ENCODE data around the gene ATP2B3. TPM values are rescaled to one million over a fixed set of nuclear protein-coding genes. Genes with fewer than 3 reads are reported as not detected.
A peak's percentile ranks its signal among the peaks of the same experiment; 100 is the strongest.

The ATP2B3 gene
- total RNA-seq, 2 donors from 2014 or later: not detected

- Mint-ChIP-seq H3K27ac (no peak overlapping the region), H3K4me1 (no peaks in the 10 kb centered on the region), H3K27me3 (no peaks in the 10 kb centered on the region), H3K4me3 (no peak overlapping the region), H3K9me3 (no peaks in the 10 kb centered on the region), H3K36me3 (ENCODE audit: low read depth) (no peaks in the 10 kb centered on the region)
- ATAC-seq (replicated peaks): no peak
These were observed 58.9 kb downstream of the ATP2B3 start for GRCh38 chrX:153576239-153576870.

- no peaks in the 10 kb centered on the region for H3K27me3 Mint-ChIP-seq
- H3K36me3 Mint-ChIP-seq (ENCODE audit: low read depth): no peaks in the 10 kb centered on the region
- H3K4me1 Mint-ChIP-seq: no peaks in the 10 kb centered on the region
- no peak for ATAC-seq (replicated peaks)
- H3K4me3 Mint-ChIP-seq: no peak overlapping the region
- H3K9me3 Mint-ChIP-seq: no peaks in the 10 kb centered on the region
- H3K27ac Mint-ChIP-seq: no peak overlapping the region
These were observed 59.5 kb downstream of the ATP2B3 start for GRCh38 chrX:153576961-153577360.

- Mint-ChIP-seq H3K4me3 (no peak overlapping the region), H3K4me1 (peaks cover 6% of the 10 kb centered on the region), H3K27me3 (no peaks in the 10 kb centered on the region), H3K27ac (no peak overlapping the region), H3K36me3 (ENCODE audit: low read depth) (no peaks in the 10 kb centered on the region), H3K9me3 (no peaks in the 10 kb centered on the region)
- no peak for ATAC-seq (replicated peaks)
These were observed 60.9 kb downstream of the ATP2B3 start for GRCh38 chrX:153578200-153578835.

GRCh38 chrX:153578889-153579288 lies 61.4 kb downstream of the ATP2B3 start:
- no peaks in the 10 kb centered on the region for H3K36me3 Mint-ChIP-seq (ENCODE audit: low read depth)
- no peak overlapping the region for H3K27ac Mint-ChIP-seq

GRCh38 chrX:153580700-153581386 lies 63.4 kb downstream of the ATP2B3 start:
- Mint-ChIP-seq H3K4me3 (no peak overlapping the region), H3K4me1 (peaks cover 13% of the 10 kb centered on the region), H3K27me3 (no peaks in the 10 kb centered on the region), H3K9me3 (no peaks in the 10 kb centered on the region), H3K36me3 (ENCODE audit: low read depth) (peaks cover 8% of the 10 kb centered on the region), H3K27ac (no peak overlapping the region)
- no peak for ATAC-seq (replicated peaks)

More at GRCh38 chrX:153578889-153579288, 61.4 kb downstream of the ATP2B3 start:
- no peaks in the 10 kb centered on the region for H3K27me3 Mint-ChIP-seq
- peaks cover 12% of the 10 kb centered on the region for H3K4me1 Mint-ChIP-seq
- H3K4me3 Mint-ChIP-seq: no peak overlapping the region
- H3K9me3 Mint-ChIP-seq: no peaks in the 10 kb centered on the region
- ATAC-seq (replicated peaks): no peak

- H3K27ac Mint-ChIP-seq: peak overlapping the region; percentile 71
- peaks cover 24% of the 10 kb centered on the region for H3K36me3 Mint-ChIP-seq (ENCODE audit: low read depth)
- no peaks in the 10 kb centered on the region for H3K27me3 Mint-ChIP-seq
These were observed 65.5 kb downstream of the ATP2B3 start for GRCh38 chrX:153582896-153583295.

GRCh38 chrX:153583433-153583832 lies 66.0 kb downstream of the ATP2B3 start:
- Mint-ChIP-seq H3K9me3 (no peaks in the 10 kb centered on the region), H3K36me3 (ENCODE audit: low read depth) (peaks cover 29% of the 10 kb centered on the region), H3K27ac (peak overlapping the region; percentile 71), H3K4me1 (peaks cover 13% of the 10 kb centered on the region), H3K4me3 (peak overlapping the region; percentile 58), H3K27me3 (no peaks in the 10 kb centered on the region)
- ATAC-seq (replicated peaks): no peak

More at GRCh38 chrX:153582896-153583295, 65.5 kb downstream of the ATP2B3 start:
- Mint-ChIP-seq H3K9me3 (no peaks in the 10 kb centered on the region), H3K4me1 (peaks cover 13% of the 10 kb centered on the region), H3K4me3 (peak overlapping the region; percentile 58)
- peak; percentile 100 for ATAC-seq (replicated peaks)

GRCh38 chrX:153585827-153586226 lies 68.4 kb downstream of the ATP2B3 start:
- H3K27me3 Mint-ChIP-seq: no peaks in the 10 kb centered on the region
- H3K36me3 Mint-ChIP-seq (ENCODE audit: low read depth): peaks cover 36% of the 10 kb centered on the region

GRCh38 chrX:153587342-153587741 lies 69.9 kb downstream of the ATP2B3 start:
- no peak overlapping the region for H3K4me3 Mint-ChIP-seq
- peaks cover 13% of the 10 kb centered on the region for H3K4me1 Mint-ChIP-seq
- no peaks in the 10 kb centered on the region for H3K9me3 Mint-ChIP-seq
- ATAC-seq (replicated peaks): no peak
- peaks cover 48% of the 10 kb centered on the region for H3K36me3 Mint-ChIP-seq (ENCODE audit: low read depth)
- no peaks in the 10 kb centered on the region for H3K27me3 Mint-ChIP-seq
- no peak overlapping the region for H3K27ac Mint-ChIP-seq

More at GRCh38 chrX:153585827-153586226, 68.4 kb downstream of the ATP2B3 start:
- peak overlapping the region; percentile 20 for H3K27ac Mint-ChIP-seq
- no peaks in the 10 kb centered on the region for H3K9me3 Mint-ChIP-seq
- no peak overlapping the region for H3K4me3 Mint-ChIP-seq
- H3K4me1 Mint-ChIP-seq: peaks cover 13% of the 10 kb centered on the region
- no peak for ATAC-seq (replicated peaks)

GRCh38 chrX:153588021-153588781 lies 70.8 kb downstream of the ATP2B3 start:
- H3K36me3 Mint-ChIP-seq (ENCODE audit: low read depth): peaks cover 48% of the 10 kb centered on the region
- ATAC-seq (replicated peaks): no peak
- peaks cover 7% of the 10 kb centered on the region for H3K4me1 Mint-ChIP-seq
- H3K27ac Mint-ChIP-seq: no peak overlapping the region
- H3K27me3 Mint-ChIP-seq: no peaks in the 10 kb centered on the region
- no peak overlapping the region for H3K4me3 Mint-ChIP-seq
- no peaks in the 10 kb centered on the region for H3K9me3 Mint-ChIP-seq

- H3K36me3 Mint-ChIP-seq (ENCODE audit: low read depth): peaks cover 54% of the 10 kb centered on the region
- H3K4me1 Mint-ChIP-seq: peaks cover under 1% of the 10 kb centered on the region
- no peaks in the 10 kb centered on the region for H3K27me3 Mint-ChIP-seq
- no peak overlapping the region for H3K27ac Mint-ChIP-seq
- H3K9me3 Mint-ChIP-seq: no peaks in the 10 kb centered on the region
- no peak for ATAC-seq (replicated peaks)
- H3K4me3 Mint-ChIP-seq: no peak overlapping the region
These were observed 71.5 kb downstream of the ATP2B3 start for GRCh38 chrX:153588782-153589446.

GRCh38 chrX:153590961-153591956 lies 73.8 kb downstream of the ATP2B3 start:
- H3K4me1 Mint-ChIP-seq: no peaks in the 10 kb centered on the region
- no peaks in the 10 kb centered on the region for H3K9me3 Mint-ChIP-seq
- H3K4me3 Mint-ChIP-seq: no peak overlapping the region
- no peaks in the 10 kb centered on the region for H3K27me3 Mint-ChIP-seq
- no peak overlapping the region for H3K27ac Mint-ChIP-seq
- no peak for ATAC-seq (replicated peaks)
- peaks cover 64% of the 10 kb centered on the region for H3K36me3 Mint-ChIP-seq (ENCODE audit: low read depth)
